GM23338 (cell line): ENCODE measurements around the gene MYO3B.

Experiments used
- CREB1 ChIP-seq: fragments of 250-450 bp; sonication (Bioruptor Pico); IDR thresholded peaks from 2 replicates; pipeline ENCODE4 v1.5.0; 2020; ENCODE audit warnings: low read depth, mild to moderate bottlenecking, moderate library complexity
- EZH2 ChIP-seq: fragments of 200-600 bp; sonication (generic); IDR thresholded peaks from one replicate; pipeline ENCODE4 v1.8.0; 2017; ENCODE audit warnings: antibody characterized with exemption, mild to moderate bottlenecking, low read depth; ENCODE audit not compliant: unreplicated experiment
- EZH2phosphoT487 ChIP-seq: fragments of 200-600 bp; sonication (generic); IDR thresholded peaks from one replicate; pipeline ENCODE4 v1.8.1; 2018; ENCODE audit warnings: antibody characterized with exemption; ENCODE audit not compliant: unreplicated experiment
- JUNB ChIP-seq: IDR thresholded peaks from one replicate; pipeline ENCODE4 v1.6.1; 2016; ENCODE audit warnings: antibody characterized with exemption; ENCODE audit not compliant: unreplicated experiment
- NANOG ChIP-seq: IDR thresholded peaks from 2 replicates; pipeline ENCODE4 v1.6.1; 2016; ENCODE audit warnings: antibody characterized with exemption, borderline replicate concordance
- POLR2AphosphoS5 ChIP-seq: IDR thresholded peaks from 2 replicates; pipeline ENCODE4 v1.6.1; 2016; ENCODE audit warnings: antibody characterized with exemption, low read depth
- ZNF114 ChIP-seq: fragments of 250-450 bp; sonication (Bioruptor Pico); IDR thresholded peaks from 2 replicates; pipeline ENCODE4 v1.5.0; 2020; ENCODE audit warnings: mild to moderate bottlenecking, moderate library complexity
- ZNF331 ChIP-seq: fragments of 250-450 bp; sonication (Bioruptor Pico); IDR thresholded peaks from 2 replicates; pipeline ENCODE4 v1.5.0; 2020; ENCODE audit warnings: low read depth, mild to moderate bottlenecking, moderate library complexity
- TF ChIP-seq, protein P1 (sequence below), 2 experiments: fragments of 200-600 bp in 1 of 2; sonication (generic) in 1 of 2; conservative IDR thresholded peaks; 2 replicates each; pipeline versions ENCODE4 v1.5.1 to v1.6.1; 2016 to 2017; ENCODE audit warnings: antibody characterized with exemption in 2 of 2, low read depth in 2 of 2, mild to moderate bottlenecking in 2 of 2, moderate library complexity in 1 of 2
- TF ChIP-seq, protein P2 (sequence below): IDR thresholded peaks from one replicate; pipeline ENCODE4 v1.6.1; 2018; ENCODE audit warnings: antibody characterized with exemption; ENCODE audit not compliant: unreplicated experiment
- TF ChIP-seq, protein P3 (sequence below): IDR thresholded peaks from 2 replicates; pipeline ENCODE4 v1.6.1; 2016; ENCODE audit warnings: antibody characterized with exemption

DNA sequence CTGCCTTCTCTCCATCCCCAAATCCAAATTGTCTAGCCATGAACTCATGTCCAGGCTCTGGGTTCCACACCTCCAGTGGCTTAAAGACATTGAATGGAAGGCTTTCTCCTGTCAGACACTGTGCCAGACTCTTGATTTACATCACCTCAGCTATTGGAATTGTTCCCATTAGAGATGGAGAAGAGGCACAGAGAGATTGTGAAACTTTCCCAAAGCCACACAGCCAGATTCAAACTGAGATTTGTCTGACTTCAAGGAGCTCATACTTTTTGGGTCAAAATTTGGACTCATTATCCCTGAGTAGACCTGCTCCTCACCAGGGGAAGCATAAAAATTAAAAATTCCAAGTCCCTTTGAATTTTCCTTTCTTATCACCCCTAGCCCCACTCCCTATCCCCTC lies 18.9 kb upstream of the MYO3B start:
- TF ChIP-seq, protein P1, sequence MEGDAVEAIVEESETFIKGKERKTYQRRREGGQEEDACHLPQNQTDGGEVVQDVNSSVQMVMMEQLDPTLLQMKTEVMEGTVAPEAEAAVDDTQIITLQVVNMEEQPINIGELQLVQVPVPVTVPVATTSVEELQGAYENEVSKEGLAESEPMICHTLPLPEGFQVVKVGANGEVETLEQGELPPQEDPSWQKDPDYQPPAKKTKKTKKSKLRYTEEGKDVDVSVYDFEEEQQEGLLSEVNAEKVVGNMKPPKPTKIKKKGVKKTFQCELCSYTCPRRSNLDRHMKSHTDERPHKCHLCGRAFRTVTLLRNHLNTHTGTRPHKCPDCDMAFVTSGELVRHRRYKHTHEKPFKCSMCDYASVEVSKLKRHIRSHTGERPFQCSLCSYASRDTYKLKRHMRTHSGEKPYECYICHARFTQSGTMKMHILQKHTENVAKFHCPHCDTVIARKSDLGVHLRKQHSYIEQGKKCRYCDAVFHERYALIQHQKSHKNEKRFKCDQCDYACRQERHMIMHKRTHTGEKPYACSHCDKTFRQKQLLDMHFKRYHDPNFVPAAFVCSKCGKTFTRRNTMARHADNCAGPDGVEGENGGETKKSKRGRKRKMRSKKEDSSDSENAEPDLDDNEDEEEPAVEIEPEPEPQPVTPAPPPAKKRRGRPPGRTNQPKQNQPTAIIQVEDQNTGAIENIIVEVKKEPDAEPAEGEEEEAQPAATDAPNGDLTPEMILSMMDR (conservative IDR thresholded peaks at IDR 0.05; ENCODE audit: low read depth in 2 of 2) = no peak
- TF ChIP-seq CREB1 (CRISPR knock-in tag) (no peak), POLR2AphosphoS5 (no peak), NANOG (no peak), EZH2phosphoT487 (no peak), JUNB (no peak), EZH2 (no peak), ZNF331 (CRISPR knock-in tag) (no peak), ZNF114 (CRISPR knock-in tag) (no peak)
- TF ChIP-seq, protein P2, sequence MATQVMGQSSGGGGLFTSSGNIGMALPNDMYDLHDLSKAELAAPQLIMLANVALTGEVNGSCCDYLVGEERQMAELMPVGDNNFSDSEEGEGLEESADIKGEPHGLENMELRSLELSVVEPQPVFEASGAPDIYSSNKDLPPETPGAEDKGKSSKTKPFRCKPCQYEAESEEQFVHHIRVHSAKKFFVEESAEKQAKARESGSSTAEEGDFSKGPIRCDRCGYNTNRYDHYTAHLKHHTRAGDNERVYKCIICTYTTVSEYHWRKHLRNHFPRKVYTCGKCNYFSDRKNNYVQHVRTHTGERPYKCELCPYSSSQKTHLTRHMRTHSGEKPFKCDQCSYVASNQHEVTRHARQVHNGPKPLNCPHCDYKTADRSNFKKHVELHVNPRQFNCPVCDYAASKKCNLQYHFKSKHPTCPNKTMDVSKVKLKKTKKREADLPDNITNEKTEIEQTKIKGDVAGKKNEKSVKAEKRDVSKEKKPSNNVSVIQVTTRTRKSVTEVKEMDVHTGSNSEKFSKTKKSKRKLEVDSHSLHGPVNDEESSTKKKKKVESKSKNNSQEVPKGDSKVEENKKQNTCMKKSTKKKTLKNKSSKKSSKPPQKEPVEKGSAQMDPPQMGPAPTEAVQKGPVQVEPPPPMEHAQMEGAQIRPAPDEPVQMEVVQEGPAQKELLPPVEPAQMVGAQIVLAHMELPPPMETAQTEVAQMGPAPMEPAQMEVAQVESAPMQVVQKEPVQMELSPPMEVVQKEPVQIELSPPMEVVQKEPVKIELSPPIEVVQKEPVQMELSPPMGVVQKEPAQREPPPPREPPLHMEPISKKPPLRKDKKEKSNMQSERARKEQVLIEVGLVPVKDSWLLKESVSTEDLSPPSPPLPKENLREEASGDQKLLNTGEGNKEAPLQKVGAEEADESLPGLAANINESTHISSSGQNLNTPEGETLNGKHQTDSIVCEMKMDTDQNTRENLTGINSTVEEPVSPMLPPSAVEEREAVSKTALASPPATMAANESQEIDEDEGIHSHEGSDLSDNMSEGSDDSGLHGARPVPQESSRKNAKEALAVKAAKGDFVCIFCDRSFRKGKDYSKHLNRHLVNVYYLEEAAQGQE = no peak
- TF ChIP-seq, protein P3, sequence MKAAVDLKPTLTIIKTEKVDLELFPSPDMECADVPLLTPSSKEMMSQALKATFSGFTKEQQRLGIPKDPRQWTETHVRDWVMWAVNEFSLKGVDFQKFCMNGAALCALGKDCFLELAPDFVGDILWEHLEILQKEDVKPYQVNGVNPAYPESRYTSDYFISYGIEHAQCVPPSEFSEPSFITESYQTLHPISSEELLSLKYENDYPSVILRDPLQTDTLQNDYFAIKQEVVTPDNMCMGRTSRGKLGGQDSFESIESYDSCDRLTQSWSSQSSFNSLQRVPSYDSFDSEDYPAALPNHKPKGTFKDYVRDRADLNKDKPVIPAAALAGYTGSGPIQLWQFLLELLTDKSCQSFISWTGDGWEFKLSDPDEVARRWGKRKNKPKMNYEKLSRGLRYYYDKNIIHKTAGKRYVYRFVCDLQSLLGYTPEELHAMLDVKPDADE = no peak
